Kidney epithelial cell (primary cell): Measurements from ENCODE around the gene WNT10A. TPM values are rescaled to one million over a fixed set of nuclear protein-coding genes. Genes with fewer than 3 reads are reported as not detected.

Experiments used
- DNase-seq: peaks from one replicate; pipeline ENCODE4 v3.0.0-alpha.2; 2010; ENCODE audit warnings: low read depth
- H3K27me3 ChIP-seq: 2 replicates; pipeline ENCODE4 v1.6.0; 2011; ENCODE audit warnings: low read length; ENCODE audit not compliant: control insufficient read depth, insufficient read depth
- H3K36me3 ChIP-seq: 2 replicates; pipeline ENCODE4 v1.5.1; 2011; ENCODE audit warnings: low read length; ENCODE audit not compliant: control insufficient read depth, insufficient read depth
- H3K4me3 ChIP-seq: 2 replicates; pipeline ENCODE4 v1.5.1; 2011; ENCODE audit warnings: low read depth, mild to moderate bottlenecking, control low read depth, low read length
- total RNA-seq: library from RNA; depleted of rRNA; stranded (reverse); fragments of >200 nt; gene quantifications from 2 replicates; pipeline ENCODE4 v1.2.3, GENCODE V29; 2015
- TF ChIP-seq, protein P1 (sequence below): IDR thresholded peaks from 2 replicates; pipeline ENCODE4 v1.5.1; 2011; ENCODE audit warnings: mild to moderate bottlenecking, moderate library complexity, low read length, control low read depth, inconsistent platforms; ENCODE audit not compliant: insufficient read depth, poor library complexity, severe bottlenecking

Gene WNT10A
- total RNA-seq, 1 donor from 2014 or later, result 7.1 TPM

DNA sequence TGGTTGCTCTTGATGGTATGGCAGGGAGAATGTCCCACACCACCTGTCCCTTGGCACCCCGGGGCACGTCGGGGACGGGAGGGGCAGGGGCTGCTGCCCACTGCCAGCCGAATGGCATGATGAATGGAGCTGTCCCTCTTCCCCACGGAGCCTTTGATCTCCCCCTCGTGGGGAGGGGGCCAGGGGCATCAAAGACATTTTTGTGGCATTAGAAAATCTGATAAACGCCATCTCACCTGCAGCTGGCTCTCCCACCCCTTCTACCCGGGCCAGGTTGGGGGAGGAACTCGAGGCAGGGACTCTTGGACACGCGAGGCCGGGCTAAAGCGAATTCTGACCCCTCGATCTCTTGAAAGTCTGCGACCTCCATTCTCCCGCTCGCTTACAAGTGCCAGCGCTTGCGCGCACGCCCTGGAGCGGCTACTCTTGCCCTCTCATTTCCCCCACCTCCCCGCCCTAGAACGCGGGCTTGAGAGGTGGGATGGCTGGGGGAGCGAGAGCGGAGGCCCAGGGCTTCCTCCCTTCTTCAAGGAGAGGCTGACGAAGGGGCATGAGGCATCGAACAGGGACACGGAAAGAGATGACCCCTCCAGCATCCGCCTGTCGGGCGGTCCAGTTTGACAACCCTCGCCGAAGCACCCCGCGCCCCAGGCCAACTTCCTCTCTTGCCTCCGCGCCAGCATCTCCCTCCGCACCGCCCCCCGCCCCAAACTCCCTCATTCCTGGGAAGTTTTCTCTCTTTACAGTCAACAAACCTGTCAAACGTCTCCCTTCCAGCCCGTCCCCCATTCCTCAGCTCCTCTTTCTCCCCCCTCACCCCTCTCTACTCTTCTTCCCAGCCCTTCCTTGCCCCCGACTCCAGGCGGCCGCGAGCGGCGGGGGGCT, 21.7 kb upstream of the WNT10A start:
- TF ChIP-seq, protein P1, sequence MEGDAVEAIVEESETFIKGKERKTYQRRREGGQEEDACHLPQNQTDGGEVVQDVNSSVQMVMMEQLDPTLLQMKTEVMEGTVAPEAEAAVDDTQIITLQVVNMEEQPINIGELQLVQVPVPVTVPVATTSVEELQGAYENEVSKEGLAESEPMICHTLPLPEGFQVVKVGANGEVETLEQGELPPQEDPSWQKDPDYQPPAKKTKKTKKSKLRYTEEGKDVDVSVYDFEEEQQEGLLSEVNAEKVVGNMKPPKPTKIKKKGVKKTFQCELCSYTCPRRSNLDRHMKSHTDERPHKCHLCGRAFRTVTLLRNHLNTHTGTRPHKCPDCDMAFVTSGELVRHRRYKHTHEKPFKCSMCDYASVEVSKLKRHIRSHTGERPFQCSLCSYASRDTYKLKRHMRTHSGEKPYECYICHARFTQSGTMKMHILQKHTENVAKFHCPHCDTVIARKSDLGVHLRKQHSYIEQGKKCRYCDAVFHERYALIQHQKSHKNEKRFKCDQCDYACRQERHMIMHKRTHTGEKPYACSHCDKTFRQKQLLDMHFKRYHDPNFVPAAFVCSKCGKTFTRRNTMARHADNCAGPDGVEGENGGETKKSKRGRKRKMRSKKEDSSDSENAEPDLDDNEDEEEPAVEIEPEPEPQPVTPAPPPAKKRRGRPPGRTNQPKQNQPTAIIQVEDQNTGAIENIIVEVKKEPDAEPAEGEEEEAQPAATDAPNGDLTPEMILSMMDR, result no peak
- H3K27me3 ChIP-seq, result peaks cover 73% of the 10 kb centered on the region
- no peak overlapping the region for H3K4me3 ChIP-seq
- no peaks in the 10 kb centered on the region for H3K36me3 ChIP-seq
- no peak for DNase-seq

GRCh38 chr2:218859556-218859987, 21.1 kb upstream of the WNT10A start, which contains the start of gene WNT6:
WNT6 (plus strand) TSS chr2:218859805; CDS start chr2:218860038, 233 bp downstream.
- no peak within 1 kb of the TSS for H3K4me3 ChIP-seq
- TF ChIP-seq, protein P1, result no peak
- H3K36me3 ChIP-seq, result no peaks in the 10 kb centered on the region
- DNase-seq, result no peak
- peaks cover 74% of the 10 kb centered on the region for H3K27me3 ChIP-seq

GRCh38 chr2:218859988-218860831, 20.4 kb upstream of the WNT10A start:
- no peak for DNase-seq
- H3K4me3 ChIP-seq, result no peak overlapping the region
- TF ChIP-seq, protein P1, result no peak
- peaks cover 79% of the 10 kb centered on the region for H3K27me3 ChIP-seq
- H3K36me3 ChIP-seq, result no peaks in the 10 kb centered on the region

GRCh38 chr2:218860950-218861381, 19.7 kb upstream of the WNT10A start:
- no peak for DNase-seq
- H3K4me3 ChIP-seq, result no peak overlapping the region
- H3K36me3 ChIP-seq, result no peaks in the 10 kb centered on the region
- H3K27me3 ChIP-seq, result peaks cover 77% of the 10 kb centered on the region
- TF ChIP-seq, protein P1, result no peak

- TF ChIP-seq, protein P1, result no peak
- Histone ChIP-seq H3K27me3 (peaks cover 73% of the 10 kb centered on the region), H3K4me3 (no peak overlapping the region), H3K36me3 (no peaks in the 10 kb centered on the region)
- DNase-seq, result no peak
Measured at GRCh38 chr2:218861645-218862318, 18.9 kb upstream of the WNT10A start.
